Measurements from ENCODE around the gene GRAMD4. TPM values are rescaled to one million over a fixed set of nuclear protein-coding genes. Genes with fewer than 3 reads are reported as not detected.

GRAMD4 gene
- polyA plus RNA-seq, 3 donors: 9.5 to 33.3 (median 12.6) TPM

- Mint-ChIP-seq H3K36me3 (peaks cover 8 to 17% of the 10 kb centered on the region in 2 donors), H3K4me1 (peaks cover 69% of the 10 kb centered on the region), H3K4me3 (no peak overlapping the region), H3K27ac (peak overlapping the region; percentile 41 to 97 (median 80)), H3K9me3 (no peaks in the 10 kb centered on the region), H3K27me3 (ENCODE audit: low read depth in 3 of 3) (peaks cover 0 to 1% (median 0%) of the 10 kb centered on the region in 3 donors)
- H4K20me1 ChIP-seq (ENCODE audit: insufficient read depth, low read length): no peaks in the 10 kb centered on the region
- H3K36me3 ChIP-seq (replicated peaks in 1 of 2; ENCODE audit: control insufficient read depth in 1 of 2, insufficient read depth in 2 of 2, low read length in 2 of 2): peaks cover 0 to 3% of the 10 kb centered on the region in 2 donors
- H3K9ac ChIP-seq (ENCODE audit: insufficient read depth, low read length, poor library complexity, severe bottlenecking): no peak overlapping the region
- peak overlapping the region; percentile 55 to 59 for H3K27ac ChIP-seq (ENCODE audit: low read depth in 1 of 2, low read length in 2 of 2)
- H3K79me2 ChIP-seq (ENCODE audit: insufficient read depth, low read length): peaks cover 81% of the 10 kb centered on the region
- H3K4me1 ChIP-seq (ENCODE audit: control insufficient read depth in 1 of 2, insufficient read depth in 2 of 2, low read length in 2 of 2): peaks cover 83 to 88% of the 10 kb centered on the region in 2 donors
- no peak for TF ChIP-seq CTCF (IDR thresholded peaks at IDR 0.05)
- H3K9me3 ChIP-seq (replicated peaks in 1 of 2; ENCODE audit: control insufficient read depth in 1 of 2, insufficient read depth in 1 of 2, low read length in 2 of 2): no peaks in the 10 kb centered on the region
- 74% methylated on average over 6 of the region's 11 CpGs for WGBS (ENCODE audit: insufficient coverage)
- DNase-seq: no peak
- H2AFZ ChIP-seq (ENCODE audit: insufficient read depth, low read depth, low read length, poor library complexity, severe bottlenecking): no peak overlapping the region
- no peaks in the 10 kb centered on the region for H3K27me3 ChIP-seq (ENCODE audit: control insufficient read depth in 2 of 2, insufficient read depth in 2 of 2, low read length in 2 of 2)
- intact Hi-C loops (cut with micrococcal nuclease): loop anchor here in 1 of 2 donors (10.0 kb wide), 1 partner anchor 145 kb away; the partner anchor contains the start of gene CERK
- no peak overlapping the region for H3K4me3 ChIP-seq (replicated peaks in 1 of 3; ENCODE audit: low read depth in 2 of 3, low read length in 3 of 3)
- H3K4me2 ChIP-seq (replicated peaks; ENCODE audit: extremely low read depth, low read length, poor library complexity, severe bottlenecking): no peak overlapping the region
Observed at GRCh38 chr22:46589871-46590271, 30.3 kb upstream of the GRAMD4 start.

- H3K9ac ChIP-seq (ENCODE audit: insufficient read depth, low read length, poor library complexity, severe bottlenecking): no peak overlapping the region
Observed at GRCh38 chr22:46590334-46590733, 29.9 kb upstream of the GRAMD4 start.

More at GRCh38 chr22:46590334-46590733, 29.9 kb upstream of the GRAMD4 start:
- Histone ChIP-seq H3K4me1 (ENCODE audit: control insufficient read depth in 1 of 2, insufficient read depth in 2 of 2, low read length in 2 of 2) (peaks cover 83 to 93% of the 10 kb centered on the region in 2 donors), H3K36me3 (replicated peaks in 1 of 2; ENCODE audit: control insufficient read depth in 1 of 2, insufficient read depth in 2 of 2, low read length in 2 of 2) (peaks cover 0 to 2% of the 10 kb centered on the region in 2 donors), H3K79me2 (ENCODE audit: insufficient read depth, low read length) (peaks cover 81% of the 10 kb centered on the region), H3K4me3 (replicated peaks in 1 of 3; ENCODE audit: low read depth in 2 of 3, low read length in 3 of 3) (no peak overlapping the region), H3K27me3 (ENCODE audit: control insufficient read depth in 2 of 2, insufficient read depth in 2 of 2, low read length in 2 of 2) (no peaks in the 10 kb centered on the region), H4K20me1 (ENCODE audit: insufficient read depth, low read length) (no peaks in the 10 kb centered on the region), H2AFZ (ENCODE audit: insufficient read depth, low read depth, low read length, poor library complexity, severe bottlenecking) (no peak overlapping the region), H3K4me2 (replicated peaks; ENCODE audit: extremely low read depth, low read length, poor library complexity, severe bottlenecking) (no peak overlapping the region), H3K27ac (ENCODE audit: low read depth in 1 of 2, low read length in 2 of 2) (peak overlapping the region; percentile 55 to 59), H3K9me3 (replicated peaks in 1 of 2; ENCODE audit: control insufficient read depth in 1 of 2, insufficient read depth in 1 of 2, low read length in 2 of 2) (no peaks in the 10 kb centered on the region)
- intact Hi-C loops (cut with micrococcal nuclease): loop anchor here in 1 of 2 donors (10.0 kb wide), 1 partner anchor 144 kb away; the partner anchor contains the start of gene CERK
- no peak for DNase-seq
- no peak for TF ChIP-seq CTCF (IDR thresholded peaks at IDR 0.05)
- 72% methylated on average over 11 of the region's 11 CpGs for WGBS (ENCODE audit: insufficient coverage)
- Mint-ChIP-seq H3K9me3 (no peaks in the 10 kb centered on the region), H3K27ac (peak overlapping the region in 5 of 7 donors; percentile 63 to 97 (median 92)), H3K4me1 (peaks cover 73% of the 10 kb centered on the region), H3K36me3 (peaks cover 8 to 14% of the 10 kb centered on the region in 2 donors), H3K27me3 (ENCODE audit: low read depth in 3 of 3) (peaks cover 0 to 1% (median 0%) of the 10 kb centered on the region in 3 donors), H3K4me3 (no peak overlapping the region)

Data from CD14-positive monocyte (primary cell).